PC-3 (cell line): ENCODE results near the gene GTF2H1. TPM values are rescaled to one million over a fixed set of nuclear protein-coding genes. Genes with fewer than 3 reads are reported as not detected.
A peak's percentile ranks its signal among the peaks of the same experiment; 100 is the strongest.

Experiments
- ATAC-seq: fragments of 200-7000 bp; cut with Tn5 transposase; 2 replicates; pipeline ENCODE4 v1.9.1; 2020; ENCODE audit warnings: mild to moderate bottlenecking, moderate library complexity
- BruUV-seq: library from RNA; stranded (reverse); fragments of 400-500 nt; replicated peaks from 2 replicates; lab custom pipeline; 2021; lab: Mats Ljungman, UMichigan
- CTCF ChIA-PET: fragments of 300-600 bp; sonication (Branson Sonifier 250); formaldehyde crosslinking; loops from one replicate; lab custom pipeline; 2022; ENCODE audit warnings: antibody characterized with exemption; lab: Charles Lee
- POLR2A ChIA-PET: fragments of 300-600 bp; sonication (Branson Sonifier 250); formaldehyde crosslinking; loops from one replicate; lab custom pipeline; 2022; ENCODE audit warnings: antibody characterized with exemption; ENCODE audit not compliant: unreplicated experiment; lab: Charles Lee
- DNase-seq: peaks from one replicate; pipeline ENCODE4 v3.0.0-alpha.2; 2015
- H2AFZ ChIP-seq: fragments of 300-600 bp; sonication (generic); 2 replicates; pipeline ENCODE4 v1.6.0; 2016; ENCODE audit warnings: antibody characterized with exemption, low read length
- H3F3A ChIP-seq: fragments of 300-600 bp; sonication (generic); one replicate; pipeline ENCODE4 v1.6.0; 2017; ENCODE audit warnings: antibody characterized with exemption, low read length, control low read depth, mild to moderate bottlenecking; ENCODE audit not compliant: unreplicated experiment
- H3K27ac ChIP-seq: fragments of 300-600 bp; sonication (generic); 2 replicates; pipeline ENCODE4 v1.5.1; 2016; ENCODE audit warnings: mild to moderate bottlenecking, low read length
- H3K27me3 ChIP-seq: fragments of 300-600 bp; sonication (generic); 2 replicates; pipeline ENCODE4 v1.6.1; 2016; ENCODE audit warnings: low read length, mixed read lengths
- H3K36me3 ChIP-seq: fragments of 300-600 bp; sonication (generic); 2 replicates; pipeline ENCODE4 v1.6.1; 2016; ENCODE audit warnings: low read depth, mixed run types, low read length, mixed read lengths
- H3K4me1 ChIP-seq: fragments of 300-600 bp; sonication (generic); 2 replicates; pipeline ENCODE4 v1.5.1; 2016; ENCODE audit warnings: low read length; ENCODE audit not compliant: insufficient read depth
- H3K4me2 ChIP-seq: fragments of 300-600 bp; sonication (generic); 2 replicates; pipeline ENCODE4 v1.6.0; 2016; ENCODE audit warnings: low read length
- H3K4me3 ChIP-seq: fragments of 300-600 bp; sonication (generic); 2 replicates; pipeline ENCODE4 v1.5.1; 2016; ENCODE audit warnings: mild to moderate bottlenecking, low read length, mixed read lengths
- H3K79me2 ChIP-seq: fragments of 300-600 bp; sonication (generic); 2 replicates; pipeline ENCODE4 v1.6.1; 2017; ENCODE audit warnings: low read length, mixed read lengths
- H3K9ac ChIP-seq: fragments of 300-600 bp; sonication (generic); 2 replicates; pipeline ENCODE4 v1.6.0; 2016; ENCODE audit warnings: mild to moderate bottlenecking, low read length
- H3K9me2 ChIP-seq: fragments of 300-600 bp; sonication (generic); replicated peaks from 2 replicates; pipeline ENCODE4 v1.6.1; 2016; ENCODE audit warnings: mixed run types, low read length, mixed read lengths
- H3K9me3 ChIP-seq: fragments of 300-600 bp; sonication (generic); 2 replicates; pipeline ENCODE4 v1.6.1; 2016; ENCODE audit warnings: low read length, mixed read lengths
- H4K20me1 ChIP-seq: fragments of 300-600 bp; sonication (generic); 2 replicates; pipeline ENCODE4 v1.6.1; 2016; ENCODE audit warnings: low read length, mixed read lengths
- CTCF ChIP-seq: fragments of 300-600 bp; sonication (generic); conservative IDR thresholded peaks from 2 replicates; pipeline ENCODE4 v1.5.1; 2017; ENCODE audit warnings: antibody characterized with exemption, low read depth, mild to moderate bottlenecking, low read length
- EZH2 ChIP-seq: fragments of 300-600 bp; sonication (generic); IDR thresholded peaks from one replicate; pipeline ENCODE4 v1.6.1; 2017; ENCODE audit warnings: antibody characterized with exemption, mild to moderate bottlenecking, low read length; ENCODE audit not compliant: unreplicated experiment
- EZH2phosphoT487 ChIP-seq: fragments of 300-600 bp; sonication (generic); IDR thresholded peaks from 2 replicates; pipeline ENCODE4 v1.6.1; 2018; ENCODE audit warnings: mild to moderate bottlenecking, antibody characterized with exemption, low read length, borderline replicate concordance
- intact Hi-C: fragments of 100-400 bp; cut with micrococcal nuclease; formaldehyde crosslinking; loops from 2 replicates; pipeline ENCODE4 v1.9.0; 2023
- total RNA-seq: library from RNA; depleted of rRNA; stranded (reverse); fragments of >200 nt; gene quantifications from 2 replicates; pipeline ENCODE4 v1.2.3, GENCODE V29; 2014

GTF2H1 gene
- total RNA-seq, 1 experiment from 2014 or later = 32.7 TPM

DNA sequence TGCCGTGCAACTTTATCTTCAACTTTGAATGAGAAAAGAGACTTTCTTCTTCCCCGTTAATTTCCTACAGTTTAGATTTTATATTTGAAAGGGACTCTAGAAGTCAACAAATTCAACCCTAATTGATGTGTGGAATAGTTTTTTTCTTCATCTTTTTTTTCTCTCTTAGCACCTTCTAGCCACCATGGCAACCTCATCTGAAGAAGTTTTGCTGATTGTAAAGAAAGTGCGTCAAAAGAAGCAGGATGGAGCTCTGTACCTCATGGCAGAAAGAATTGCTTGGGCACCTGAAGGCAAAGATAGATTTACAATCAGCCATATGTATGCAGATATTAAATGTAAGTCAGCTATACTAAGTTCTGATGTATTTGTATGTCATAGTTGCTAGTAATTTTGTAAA lies 10.5 kb downstream of the GTF2H1 start:
- no peak overlapping the region for H2AFZ ChIP-seq
- H3K36me3 ChIP-seq = peaks cover 44% of the 10 kb centered on the region
- intact Hi-C loops = no loop called here
- no peaks in the 10 kb centered on the region for H4K20me1 ChIP-seq
- no peak overlapping the region for H3K9ac ChIP-seq
- no peaks in the 10 kb centered on the region for H3K9me3 ChIP-seq
- no TSS peak for BruUV-seq
- H3K9me2 ChIP-seq = no peaks in the 10 kb centered on the region
- H3K27me3 ChIP-seq = no peaks in the 10 kb centered on the region
- ATAC-seq (no peak), DNase-seq (no peak)
- TF ChIP-seq CTCF = no peak
- no peak for TF ChIP-seq EZH2
- no peak for TF ChIP-seq EZH2phosphoT487
- no peak overlapping the region for H3K27ac ChIP-seq
- peaks cover 14% of the 10 kb centered on the region for H3K4me1 ChIP-seq
- no peak overlapping the region for H3K4me3 ChIP-seq
- H3K79me2 ChIP-seq = peaks cover 42% of the 10 kb centered on the region
- ChIA-PET POLR2A (no interaction called here), CTCF (no interaction called here)
- no peak overlapping the region for H3K4me2 ChIP-seq
- H3F3A ChIP-seq = no peaks in the 10 kb centered on the region

GRCh38 chr11:18347471-18348125 lies 25.2 kb downstream of the GTF2H1 start:
- Histone ChIP-seq H4K20me1 (no peaks in the 10 kb centered on the region), H3K4me2 (peak overlapping the region; percentile 23; the same call in 1 of the 2 replicates), H3K9ac (no peak overlapping the region), H3K9me2 (no peaks in the 10 kb centered on the region), H3K4me3 (no peak overlapping the region), H2AFZ (no peak overlapping the region), H3K9me3 (no peaks in the 10 kb centered on the region), H3K27ac (peak overlapping the region; percentile 54), H3K79me2 (no peaks in the 10 kb centered on the region), H3K36me3 (peaks cover 24% of the 10 kb centered on the region), H3K4me1 (peaks cover 18% of the 10 kb centered on the region), H3K27me3 (no peaks in the 10 kb centered on the region), H3F3A (no peaks in the 10 kb centered on the region)
- no TSS peak for BruUV-seq
- ChIA-PET CTCF (no interaction called here), POLR2A (no interaction called here)
- TF ChIP-seq EZH2phosphoT487 (no peak), CTCF (no peak), EZH2 (no peak)
- intact Hi-C loops = no loop called here
- ATAC-seq = peak; percentile 76
- DNase-seq = peak; percentile 47

DNA sequence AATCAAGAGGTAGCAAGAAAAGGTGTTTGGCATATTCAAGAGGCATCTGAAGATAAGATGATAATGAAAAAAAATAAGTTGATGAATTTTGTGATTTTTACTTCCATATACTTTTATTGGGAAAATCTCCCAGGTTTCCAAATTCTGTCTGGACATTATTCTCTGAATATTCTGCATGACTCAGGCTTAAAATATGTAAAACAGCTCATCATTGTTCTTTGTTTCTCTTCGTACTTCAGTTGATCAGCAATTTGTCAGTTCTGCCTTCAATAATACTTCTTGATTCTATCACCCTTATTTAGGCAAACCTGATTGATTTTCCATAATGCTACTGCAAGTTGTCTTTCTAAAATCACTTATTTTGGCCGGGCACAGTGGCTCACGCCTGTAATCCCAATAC lies 30.2 kb downstream of the GTF2H1 start:
- no peak overlapping the region for H3K27ac ChIP-seq
- no peaks in the 10 kb centered on the region for H3K9me3 ChIP-seq
- no peaks in the 10 kb centered on the region for H3K9me2 ChIP-seq
- no peaks in the 10 kb centered on the region for H3K27me3 ChIP-seq
- ATAC-seq (no peak), DNase-seq (peak; percentile 48)
- peaks cover 24% of the 10 kb centered on the region for H3K36me3 ChIP-seq
- H3F3A ChIP-seq = no peaks in the 10 kb centered on the region
- TF ChIP-seq EZH2 (no peak), EZH2phosphoT487 (no peak), CTCF (no peak)
- POLR2A ChIA-PET = no interaction called here
- intact Hi-C loops = loop anchor here (5.0 kb wide), 1 partner anchor 45 kb away; no protein-coding TSS in a partner anchor
- H3K4me3 ChIP-seq = no peak overlapping the region
- H3K9ac ChIP-seq = no peak overlapping the region
- H3K79me2 ChIP-seq = no peaks in the 10 kb centered on the region
- peaks cover 16% of the 10 kb centered on the region for H3K4me1 ChIP-seq
- H3K4me2 ChIP-seq = no peak overlapping the region
- BruUV-seq = no TSS peak
- no peak overlapping the region for H2AFZ ChIP-seq
- CTCF ChIA-PET = no interaction called here
- no peaks in the 10 kb centered on the region for H4K20me1 ChIP-seq
